Thyroid gland (tissue), 4 donors: ENCODE results near the gene LYRM1.

Experiments
- CTCF ChIP-seq, 6 experiments: fragments of 200-600 bp in 3 of 6; fragments of 450-650 bp in 3 of 6; sonication (generic) in 3 of 6; IDR thresholded peaks; one replicate each; pipeline ENCODE4 v1.5.1; 2016 to 2019; ENCODE audit warnings: antibody characterized with exemption in 6 of 6, mild to moderate bottlenecking in 2 of 6, inconsistent platforms in 1 of 6, moderate library complexity in 1 of 6
- POLR2A ChIP-seq, 2 donors: fragments of 450-650 bp; IDR thresholded peaks; one replicate each; pipeline ENCODE4 v1.6.1; 2017; ENCODE audit warnings: antibody characterized with exemption in 2 of 2, mild to moderate bottlenecking in 2 of 2, moderate library complexity in 1 of 2

GRCh38 chr16:20920091-20920490 lies 19.5 kb downstream of the LYRM1 start:
- no peak for TF ChIP-seq CTCF (IDR thresholded peaks at IDR 0.05)
- no peak for TF ChIP-seq POLR2A (IDR thresholded peaks at IDR 0.05)
